ENCODE results near the gene GEMIN7. TPM values are rescaled to one million over a fixed set of nuclear protein-coding genes. Genes with fewer than 3 reads are reported as not detected.

The GEMIN7 gene
- total and polyA plus RNA-seq, 2 of the 4 experiments (the other 2 are of a cell fraction), result 27.2 to 53.0 TPM

DNA sequence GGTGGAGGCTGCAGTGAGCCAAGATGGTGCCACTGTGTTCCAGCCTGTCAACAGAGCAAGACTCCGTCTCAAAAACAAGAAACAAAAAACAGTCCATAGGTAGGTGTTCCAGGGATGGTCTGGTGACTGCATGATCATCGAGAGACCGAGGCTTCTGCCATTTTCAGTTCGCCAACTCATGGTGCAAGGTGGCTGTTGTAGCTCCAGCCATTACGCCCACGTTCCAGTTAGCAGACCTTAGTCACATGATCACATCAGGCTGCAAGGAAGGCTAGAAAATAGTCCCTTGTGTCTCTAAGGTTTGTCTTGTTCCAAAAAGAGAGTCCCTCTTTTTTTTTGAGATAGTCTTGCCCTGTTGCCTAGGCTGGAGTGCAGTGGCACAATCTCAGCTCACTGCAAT lies 43.3 kb upstream of the GEMIN7 start:
- dilution Hi-C loops (cut with HindIII; ENCODE audit: low sequenced_read_pairs, unreplicated experiment) (no loop called here), in situ Hi-C loops (cut with MboI; ENCODE audit: low sequenced_read_pairs) (no loop called here), intact Hi-C loops (cut with micrococcal nuclease) (no loop called here)
- ATAC-seq (ENCODE audit: low read depth) (no peak), DNase-seq (no peak)
- H3K79me1 ChIP-seq (ENCODE audit: low read depth in 1 of 2, low read length in 2 of 2), result peaks cover 15 to 18% of the 10 kb centered on the region in 2 experiments; a peak in 3 of 4 replicates
- peaks cover 8% of the 10 kb centered on the region for H3K9me1 ChIP-seq (ENCODE audit: insufficient read depth, low read length)
- ChIA-PET CTCF (no interaction called here), POLR2A (ENCODE audit: unreplicated experiment) (no interaction called here)
- H2BK120ac ChIP-seq (ENCODE audit: low read depth, low read length), result no peak overlapping the region
- no peak overlapping the region for H3K4me3 ChIP-seq (ENCODE audit: insufficient read depth, low read depth, low read length)
- H3K27me3 ChIP-seq (ENCODE audit: control insufficient read depth, insufficient read depth, low read length), result no peaks in the 10 kb centered on the region
- TF ChIP-seq BHLHE40 (IDR thresholded peaks at IDR 0.05; ENCODE audit: low read depth, low read length) (no peak), SMC3 (IDR thresholded peaks at IDR 0.05; ENCODE audit: low read depth, low read length) (no peak), RAD21 (IDR thresholded peaks at IDR 0.05; ENCODE audit: low read length) (no peak), CEBPB (IDR thresholded peaks at IDR 0.05; ENCODE audit: low read depth, low read length) (no peak), NFE2L2 (IDR thresholded peaks at IDR 0.05; ENCODE audit: low read depth, low read length) (no peak), USF2 (IDR thresholded peaks at IDR 0.05; ENCODE audit: low read depth, low read length) (no peak), MXI1 (IDR thresholded peaks at IDR 0.05; ENCODE audit: borderline replicate concordance, low read depth, low read length) (no peak), POLR2A (IDR thresholded peaks at IDR 0.05; ENCODE audit: low read depth, low read length) (no peak), CTCF (conservative IDR thresholded peaks at IDR 0.05; ENCODE audit: low read depth, low read length) (no peak), MAZ (IDR thresholded peaks at IDR 0.05; ENCODE audit: borderline replicate concordance, low read depth, low read length) (no peak), FOS (IDR thresholded peaks at IDR 0.05; ENCODE audit: low read depth, low read length) (no peak), CHD1 (IDR thresholded peaks at IDR 0.05; ENCODE audit: low read depth, low read length) (no peak)
- TF ChIP-seq, protein P1, sequence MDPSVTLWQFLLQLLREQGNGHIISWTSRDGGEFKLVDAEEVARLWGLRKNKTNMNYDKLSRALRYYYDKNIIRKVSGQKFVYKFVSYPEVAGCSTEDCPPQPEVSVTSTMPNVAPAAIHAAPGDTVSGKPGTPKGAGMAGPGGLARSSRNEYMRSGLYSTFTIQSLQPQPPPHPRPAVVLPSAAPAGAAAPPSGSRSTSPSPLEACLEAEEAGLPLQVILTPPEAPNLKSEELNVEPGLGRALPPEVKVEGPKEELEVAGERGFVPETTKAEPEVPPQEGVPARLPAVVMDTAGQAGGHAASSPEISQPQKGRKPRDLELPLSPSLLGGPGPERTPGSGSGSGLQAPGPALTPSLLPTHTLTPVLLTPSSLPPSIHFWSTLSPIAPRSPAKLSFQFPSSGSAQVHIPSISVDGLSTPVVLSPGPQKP (IDR thresholded peaks at IDR 0.05; ENCODE audit: borderline replicate concordance, low read depth, low read length), result no peak
- no peak overlapping the region for H3K4me2 ChIP-seq (ENCODE audit: low read depth, low read length)
- H2AK9ac ChIP-seq (replicated peaks; ENCODE audit: low read depth, low read length, poor library complexity), result no peak overlapping the region
- no peak overlapping the region for H3K56ac ChIP-seq (ENCODE audit: extremely low read depth, insufficient read depth, low read length)
- H3K9me3 ChIP-seq (ENCODE audit: control insufficient read depth, insufficient read depth, low read length), result no peaks in the 10 kb centered on the region
- BruUV-seq (replicated peaks), result no TSS peak
- H3K4me1 ChIP-seq (ENCODE audit: control insufficient read depth, insufficient read depth, low read length), result peaks cover 11% of the 10 kb centered on the region
- no peak overlapping the region for H3K14ac ChIP-seq (replicated peaks; ENCODE audit: low read depth, low read length)
- no peak overlapping the region for H2BK5ac ChIP-seq (ENCODE audit: low read depth, low read length, poor library complexity, severe bottlenecking)
- H4K5ac ChIP-seq (ENCODE audit: low read depth, low read length), result no peak overlapping the region
- no peak overlapping the region for H2BK20ac ChIP-seq (ENCODE audit: low read depth, low read length)
- H3K9ac ChIP-seq (ENCODE audit: low read depth, low read length), result no peak overlapping the region
- H4K91ac ChIP-seq (ENCODE audit: insufficient read depth, low read depth, low read length), result no peak overlapping the region
- WGBS, 2 experiments (ENCODE audit: extremely low coverage in 2 of 2, insufficient read length in 1 of 2), result no CpG with 5 or more reads among the region's 6 CpGs
- no peak overlapping the region for H2AFZ ChIP-seq (replicated peaks; ENCODE audit: low read length, poor library complexity)
- H3K23ac ChIP-seq (ENCODE audit: low read depth, low read length), result no peak overlapping the region
- H2BK15ac ChIP-seq (ENCODE audit: low read depth, low read length), result no peak overlapping the region
- H3K27ac ChIP-seq (ENCODE audit: insufficient read depth, low read length), result no peak overlapping the region
- peaks cover 19% of the 10 kb centered on the region for H4K20me1 ChIP-seq (ENCODE audit: insufficient read depth, low read length)
- H2AK5ac ChIP-seq (ENCODE audit: low read depth, low read length), result no peak overlapping the region
- peaks cover 28% of the 10 kb centered on the region for H3K36me3 ChIP-seq (ENCODE audit: control insufficient read depth, insufficient read depth, low read length)
- no peak overlapping the region for H3K4ac ChIP-seq (ENCODE audit: low read depth, low read length)
- H4K8ac ChIP-seq (ENCODE audit: low read depth in 2 of 2, low read length in 2 of 2), result no peak overlapping the region
- no peak overlapping the region for H3K18ac ChIP-seq (ENCODE audit: low read depth, low read length)
